ENCODE results near the gene RC3H2.

GRCh38 chr9:122866079-122866478, 39.1 kb downstream of the RC3H2 start:
- no peak for TF ChIP-seq CTCF (IDR thresholded peaks at IDR 0.05)
- no peak for TF ChIP-seq POLR2A (IDR thresholded peaks at IDR 0.05)

All from lower leg skin (tissue), 3 donors.